Measurements from ENCODE around the gene SESN3. TPM values are rescaled to one million over a fixed set of nuclear protein-coding genes. Genes with fewer than 3 reads are reported as not detected.
"Not testable (repeated sequence)": the region's sequence is repeated elsewhere in the genome, so short reads cannot be mapped to it uniquely, and the experiment has no call there.

The SESN3 gene
- total RNA-seq, 3 donors from 2014 or later (not counting 1 experiment from before 2014, with no cell fraction given): 5.5 to 10.2 (median 7.6) TPM

GRCh38 chr11:95276139-95276538, 45.1 kb upstream of the SESN3 start:
- DNase-seq (no peak), ATAC-seq (no peak)
- Histone ChIP-seq H3K4me3 (ENCODE audit: low read length) (no peak overlapping the region), H3K4me1 (ENCODE audit: control insufficient read depth, insufficient read depth, low read length) (no peaks in the 10 kb centered on the region), H3K36me3 (ENCODE audit: control insufficient read depth, insufficient read depth, low read length) (no peaks in the 10 kb centered on the region), H3K27ac (ENCODE audit: low read length) (no peak overlapping the region), H3K27me3 (ENCODE audit: control insufficient read depth, insufficient read depth, low read length) (no peaks in the 10 kb centered on the region), H3K9me3 (ENCODE audit: control insufficient read depth, insufficient read depth, low read length) (no peaks in the 10 kb centered on the region)
- Mint-ChIP-seq H3K27me3 (ENCODE audit: low read depth in 2 of 2) (peaks cover 0 to 10% of the 10 kb centered on the region in 2 donors), H3K9me3 (no peaks in the 10 kb centered on the region), H3K27ac (no peak overlapping the region), H3K4me3 (no peak overlapping the region), H3K4me1 (no peaks in the 10 kb centered on the region), H3K36me3 (no peaks in the 10 kb centered on the region)
- intact Hi-C loops (cut with micrococcal nuclease): no loop called here
- 90% methylated on average over 2 of the region's 4 CpGs for WGBS (ENCODE audit: insufficient coverage)
- no peak for TF ChIP-seq CTCF (IDR thresholded peaks at IDR 0.05)

GRCh38 chr11:95273618-95274017, 42.6 kb upstream of the SESN3 start:
- intact Hi-C loops (cut with micrococcal nuclease); H3K27ac ChIP-seq (ENCODE audit: low read length); H3K4me1 Mint-ChIP-seq; H3K9me3 Mint-ChIP-seq; H3K27me3 Mint-ChIP-seq (ENCODE audit: low read depth in 2 of 2); H3K4me3 ChIP-seq (ENCODE audit: low read length); ATAC-seq; H3K27ac Mint-ChIP-seq; H3K9me3 ChIP-seq (ENCODE audit: control insufficient read depth, insufficient read depth, low read length); H3K4me3 Mint-ChIP-seq; DNase-seq; H3K36me3 Mint-ChIP-seq; H3K36me3 ChIP-seq (ENCODE audit: control insufficient read depth, insufficient read depth, low read length); H3K4me1 ChIP-seq (ENCODE audit: control insufficient read depth, insufficient read depth, low read length); H3K27me3 ChIP-seq (ENCODE audit: control insufficient read depth, insufficient read depth, low read length): not testable (repeated sequence)
- 42% methylated on average over 2 of the region's 5 CpGs for WGBS (ENCODE audit: insufficient coverage)

GRCh38 chr11:95269036-95269819, 38.2 kb upstream of the SESN3 start:
- H3K27me3 Mint-ChIP-seq (ENCODE audit: low read depth in 2 of 2): peaks cover 4 to 8% of the 10 kb centered on the region in 2 donors

GRCh38 chr11:95268391-95268790, 37.4 kb upstream of the SESN3 start:
- ATAC-seq: no peak
- intact Hi-C loops (cut with micrococcal nuclease): no loop called here
- 100% methylated on average over 1 of the region's 1 CpG for WGBS (ENCODE audit: insufficient coverage)

More at GRCh38 chr11:95269036-95269819, 38.2 kb upstream of the SESN3 start:
- H3K9me3 Mint-ChIP-seq: no peaks in the 10 kb centered on the region
- H3K36me3 Mint-ChIP-seq: no peaks in the 10 kb centered on the region
- no peak for ATAC-seq
- H3K4me3 ChIP-seq (ENCODE audit: low read length): no peak overlapping the region
- TF ChIP-seq CTCF (IDR thresholded peaks at IDR 0.05): no peak
- no peaks in the 10 kb centered on the region for H3K36me3 ChIP-seq (ENCODE audit: control insufficient read depth, insufficient read depth, low read length)
- DNase-seq: no peak
- H3K4me3 Mint-ChIP-seq: no peak overlapping the region
- no peak overlapping the region for H3K27ac ChIP-seq (ENCODE audit: low read length)
- no peak overlapping the region for H3K27ac Mint-ChIP-seq
- H3K9me3 ChIP-seq (ENCODE audit: control insufficient read depth, insufficient read depth, low read length): no peaks in the 10 kb centered on the region
- no peaks in the 10 kb centered on the region for H3K27me3 ChIP-seq (ENCODE audit: control insufficient read depth, insufficient read depth, low read length)
- 95% methylated on average over 5 of the region's 5 CpGs for WGBS (ENCODE audit: insufficient coverage)
- H3K4me1 Mint-ChIP-seq: no peaks in the 10 kb centered on the region
- H3K4me1 ChIP-seq (ENCODE audit: control insufficient read depth, insufficient read depth, low read length): no peaks in the 10 kb centered on the region
- intact Hi-C loops (cut with micrococcal nuclease): no loop called here

More at GRCh38 chr11:95268391-95268790, 37.4 kb upstream of the SESN3 start:
- Histone ChIP-seq H3K27ac (ENCODE audit: low read length) (no peak overlapping the region), H3K4me3 (ENCODE audit: low read length) (no peak overlapping the region), H3K4me1 (ENCODE audit: control insufficient read depth, insufficient read depth, low read length) (no peaks in the 10 kb centered on the region), H3K27me3 (ENCODE audit: control insufficient read depth, insufficient read depth, low read length) (no peaks in the 10 kb centered on the region), H3K9me3 (ENCODE audit: control insufficient read depth, insufficient read depth, low read length) (no peaks in the 10 kb centered on the region), H3K36me3 (ENCODE audit: control insufficient read depth, insufficient read depth, low read length) (no peaks in the 10 kb centered on the region)
- Mint-ChIP-seq H3K36me3 (no peaks in the 10 kb centered on the region), H3K9me3 (no peaks in the 10 kb centered on the region), H3K4me3 (no peak overlapping the region), H3K27ac (no peak overlapping the region), H3K27me3 (ENCODE audit: low read depth in 2 of 2) (peaks cover 4 to 15% of the 10 kb centered on the region in 2 donors), H3K4me1 (peaks cover 5 to 6% of the 10 kb centered on the region in 2 donors)
- DNase-seq: no peak
- TF ChIP-seq CTCF (IDR thresholded peaks at IDR 0.05): no peak
